RWPE1 (cell line): Measurements from ENCODE around the gene ATAD3A.
A peak's percentile ranks its signal among the peaks of the same experiment; 100 is the strongest.

Source experiments
- CTCF ChIA-PET: fragments of 350-600 bp; sonication (Branson Sonifier 250); formaldehyde crosslinking; extraction: SDS; loops from one replicate; lab custom pipeline; 2021; lab: Yijun Ruan, JAX
- POLR2A ChIA-PET: fragments of 400-600 bp; formaldehyde crosslinking; extraction: SDS; loops from one replicate; lab custom pipeline; 2020; ENCODE audit warnings: antibody characterized with exemption; ENCODE audit not compliant: low non-redundant PET; lab: Yijun Ruan, JAX
- DNase-seq: peaks from one replicate; pipeline ENCODE4 v3.0.0; 2012; ENCODE audit warnings: low spot score
- H3K27ac ChIP-seq: fragments of 450-650 bp; 2 replicates; pipeline ENCODE4 v1.5.1; 2017
- CTCF ChIP-seq: fragments of 450-650 bp; conservative IDR thresholded peaks from 2 replicates; pipeline ENCODE4 v1.5.1; 2017; ENCODE audit warnings: low read depth, mild to moderate bottlenecking

Gene ATAD3A

GRCh38 chr1:1567891-1568291 lies 55.9 kb downstream of the ATAD3A start:
- POLR2A ChIA-PET, result no interaction called here
- no peak overlapping the region for H3K27ac ChIP-seq
- DNase-seq, result no peak
- CTCF ChIA-PET, result interaction anchor here (0.6 kb wide), 1 partner anchor 17 kb away, joined by 3 read pairs; no protein-coding TSS in a partner anchor
- TF ChIP-seq CTCF, result no peak

GRCh38 chr1:1569341-1569740 lies 57.4 kb downstream of the ATAD3A start:
- CTCF ChIA-PET, result interaction anchor here (0.5 kb wide), 1 partner anchor 12 kb away, joined by 4 read pairs; no protein-coding TSS in a partner anchor
- POLR2A ChIA-PET, result no interaction called here
- no peak overlapping the region for H3K27ac ChIP-seq
- DNase-seq, result no peak
- TF ChIP-seq CTCF, result no peak

GRCh38 chr1:1573843-1574720 lies 62.1 kb downstream of the ATAD3A start:
- peak overlapping the region; percentile 94 for H3K27ac ChIP-seq
- ChIA-PET CTCF (no interaction called here), POLR2A (no interaction called here)
- no peak for TF ChIP-seq CTCF
- DNase-seq, result peak; percentile 68

- DNase-seq, result peak; percentile 91
- POLR2A ChIA-PET, result interaction anchor here (0.6 kb wide), 1 partner anchor 187 kb away, joined by 3 read pairs; no protein-coding TSS in a partner anchor
- H3K27ac ChIP-seq, result peak within 1 kb of the TSS; percentile 94
- CTCF ChIA-PET, result interaction anchor here (1.1 kb wide), 1 partner anchor 23 kb away, joined by 3 read pairs; no protein-coding TSS in a partner anchor
- TF ChIP-seq CTCF, result no peak
Observed at GRCh38 chr1:1574721-1575537, 63.0 kb downstream of the ATAD3A start, which contains the start of gene SSU72. TSS of gene SSU72 (minus strand) at chr1:1574863. CDS start at chr1:1574557, 306 bp downstream.

GRCh38 chr1:1577367-1578011 lies 65.5 kb downstream of the ATAD3A start:
- CTCF ChIA-PET, result no interaction called here
- no peak for TF ChIP-seq CTCF
- DNase-seq, result no peak
- H3K27ac ChIP-seq, result no peak overlapping the region
- POLR2A ChIA-PET, result no interaction called here
